ENCODE results near the gene CGN.
A peak's percentile ranks its signal among the peaks of the same experiment; 100 is the strongest.

CGN gene

GRCh38 chr1:151504252-151504651 lies 6.9 kb upstream of the CGN start:
- no peak overlapping the region for H3K4me3 ChIP-seq (ENCODE audit: control insufficient read depth, low read depth, low read length)
- no peak for TF ChIP-seq CTCF (conservative IDR thresholded peaks at IDR 0.05; ENCODE audit: control insufficient read depth, insufficient read depth, low read depth, low read length)
- DNase-seq (ENCODE audit: low read depth): no peak

- no peak overlapping the region for H3K4me3 ChIP-seq (ENCODE audit: control insufficient read depth, low read depth, low read length)
- TF ChIP-seq CTCF (conservative IDR thresholded peaks at IDR 0.05; ENCODE audit: control insufficient read depth, insufficient read depth, low read depth, low read length): no peak
- no peak for DNase-seq (ENCODE audit: low read depth)
Observed at GRCh38 chr1:151504759-151505158, 6.4 kb upstream of the CGN start.

GRCh38 chr1:151508833-151509232 lies 2.4 kb upstream of the CGN start:
- no peak for TF ChIP-seq CTCF (conservative IDR thresholded peaks at IDR 0.05; ENCODE audit: control insufficient read depth, insufficient read depth, low read depth, low read length)
- no peak overlapping the region for H3K4me3 ChIP-seq (ENCODE audit: control insufficient read depth, low read depth, low read length)
- no peak for DNase-seq (ENCODE audit: low read depth)

- TF ChIP-seq CTCF (conservative IDR thresholded peaks at IDR 0.05; ENCODE audit: control insufficient read depth, insufficient read depth, low read depth, low read length): no peak
- H3K4me3 ChIP-seq (ENCODE audit: control insufficient read depth, low read depth, low read length): no peak overlapping the region
- DNase-seq (ENCODE audit: low read depth): no peak
Observed at GRCh38 chr1:151509350-151510019, 1.7 kb upstream of the CGN start.

GRCh38 chr1:151510020-151510405 lies 1.2 kb upstream of the CGN start:
- H3K4me3 ChIP-seq (ENCODE audit: control insufficient read depth, low read depth, low read length): no peak overlapping the region
- no peak for TF ChIP-seq CTCF (conservative IDR thresholded peaks at IDR 0.05; ENCODE audit: control insufficient read depth, insufficient read depth, low read depth, low read length)
- DNase-seq (ENCODE audit: low read depth): no peak

DNA sequence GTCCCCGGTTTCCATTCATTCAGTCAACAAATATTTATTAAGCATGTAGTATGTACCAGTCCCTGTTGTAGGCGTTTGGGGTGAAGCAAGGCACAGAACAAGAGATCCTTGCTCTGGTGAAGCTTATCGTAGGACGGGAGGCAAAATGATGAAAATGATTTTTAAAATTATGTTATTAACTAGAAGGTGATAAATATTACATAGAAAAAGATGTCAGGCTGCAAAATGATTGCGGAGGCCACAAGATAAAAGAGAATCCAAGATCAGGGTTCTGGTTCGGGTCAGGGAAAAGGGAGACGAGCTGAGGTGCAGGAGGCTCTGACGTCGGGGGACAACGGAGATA lies 602 bp upstream of the CGN start:
- DNase-seq (ENCODE audit: low read depth): no peak
- TF ChIP-seq CTCF (conservative IDR thresholded peaks at IDR 0.05; ENCODE audit: control insufficient read depth, insufficient read depth, low read depth, low read length): no peak
- H3K4me3 ChIP-seq (ENCODE audit: control insufficient read depth, low read depth, low read length): peak overlapping the region; percentile 39
